GM19468 (cell line): ENCODE results near the gene ATIC.
"Not testable (repeated sequence)": the region's sequence is repeated elsewhere in the genome, so short reads cannot be mapped to it uniquely, and the experiment has no call there.

Experiments used
- ATAC-seq: cut with Tn5 transposase; IDR thresholded peaks from one replicate; pipeline ENCODE4 v1.9.1; 2021; ENCODE audit warnings: mild to moderate bottlenecking, moderate library complexity, moderate number of reproducible peaks; ENCODE audit not compliant: unreplicated experiment; ENCODE audit errors: extremely low read depth

Gene ATIC

GRCh38 chr2:215311625-215312396 is at the start of gene ATIC:
Gene ATIC (plus strand): TSS chr2:215312059. CDS start chr2:215312143, 84 bp downstream.
- ATAC-seq = peak; percentile 98

- ATAC-seq = no peak
Measured at GRCh38 chr2:215262303-215262702, 49.6 kb upstream of the ATIC start.

- no peak for ATAC-seq
Measured at GRCh38 chr2:215262741-215263362, 49.0 kb upstream of the ATIC start.

GRCh38 chr2:215264374-215264773 is 47.5 kb upstream of the ATIC start:
- ATAC-seq = no peak

GRCh38 chr2:215269397-215270117 is 42.3 kb upstream of the ATIC start:
- ATAC-seq = no peak

GRCh38 chr2:215270118-215270451 is 41.8 kb upstream of the ATIC start:
- no peak for ATAC-seq

GRCh38 chr2:215271446-215271845 is 40.4 kb upstream of the ATIC start:
- no peak for ATAC-seq

GRCh38 chr2:215272918-215273317 is 38.9 kb upstream of the ATIC start:
- no peak for ATAC-seq

GRCh38 chr2:215274829-215275228 is 37.0 kb upstream of the ATIC start:
- ATAC-seq = no peak

GRCh38 chr2:215275824-215276223 is 36.0 kb upstream of the ATIC start:
- no peak for ATAC-seq

GRCh38 chr2:215277944-215278343 is 33.9 kb upstream of the ATIC start:
- ATAC-seq = no peak

GRCh38 chr2:215280326-215280725 is 31.5 kb upstream of the ATIC start:
- ATAC-seq = no peak

- ATAC-seq = no peak
Measured at GRCh38 chr2:215283221-215283620, 28.6 kb upstream of the ATIC start.

GRCh38 chr2:215286309-215286708 is 25.6 kb upstream of the ATIC start:
- ATAC-seq = no peak

- ATAC-seq = no peak
Measured at GRCh38 chr2:215288112-215288815, 23.6 kb upstream of the ATIC start.

- ATAC-seq = no peak
Measured at GRCh38 chr2:215290980-215291599, 20.8 kb upstream of the ATIC start.

GRCh38 chr2:215293879-215294278 is 18.0 kb upstream of the ATIC start:
- ATAC-seq = no peak

- ATAC-seq = no peak
Measured at GRCh38 chr2:215299337-215299859, 12.5 kb upstream of the ATIC start.

- no peak for ATAC-seq
Measured at GRCh38 chr2:215301994-215302393, 9.9 kb upstream of the ATIC start.

- not testable (repeated sequence) for ATAC-seq
Measured at GRCh38 chr2:215311259-215311624, 617 bp upstream of the ATIC start.
